GM04504 (cell line): Measurements from ENCODE around the gene CCSER1.

ENCODE experiments used
- DNase-seq: peaks from one replicate; pipeline ENCODE4 v3.0.0-alpha.2; 2012; ENCODE audit warnings: low read depth

Gene CCSER1

GRCh38 chr4:90128961-90129495 lies 1.8 kb downstream of the CCSER1 start:
- no peak for DNase-seq

- no peak for DNase-seq
Observed at GRCh38 chr4:90130076-90130475, 2.9 kb downstream of the CCSER1 start.

- no peak for DNase-seq
Observed at GRCh38 chr4:90137555-90137954, 10.4 kb downstream of the CCSER1 start.

GRCh38 chr4:90142081-90142480 lies 14.9 kb downstream of the CCSER1 start:
- DNase-seq: no peak

GRCh38 chr4:90145319-90145718 lies 18.1 kb downstream of the CCSER1 start:
- no peak for DNase-seq

GRCh38 chr4:90146306-90146705 lies 19.1 kb downstream of the CCSER1 start:
- DNase-seq: no peak

GRCh38 chr4:90148574-90149148 lies 21.5 kb downstream of the CCSER1 start:
- no peak for DNase-seq

- DNase-seq: no peak
Observed at GRCh38 chr4:90152024-90152423, 24.8 kb downstream of the CCSER1 start.

GRCh38 chr4:90159193-90159592 lies 32.0 kb downstream of the CCSER1 start:
- no peak for DNase-seq

- DNase-seq: no peak
Observed at GRCh38 chr4:90160044-90160443, 32.9 kb downstream of the CCSER1 start.

GRCh38 chr4:90162566-90162965 lies 35.4 kb downstream of the CCSER1 start:
- DNase-seq: no peak

GRCh38 chr4:90163872-90164271 lies 36.7 kb downstream of the CCSER1 start:
- no peak for DNase-seq

GRCh38 chr4:90165883-90166282 lies 38.7 kb downstream of the CCSER1 start:
- DNase-seq: no peak

GRCh38 chr4:90171491-90171890 lies 44.3 kb downstream of the CCSER1 start:
- no peak for DNase-seq

GRCh38 chr4:90174621-90175023 lies 47.4 kb downstream of the CCSER1 start:
- DNase-seq: no peak

GRCh38 chr4:90181644-90182043 lies 54.5 kb downstream of the CCSER1 start:
- no peak for DNase-seq

GRCh38 chr4:90183254-90183653 lies 56.1 kb downstream of the CCSER1 start:
- no peak for DNase-seq

GRCh38 chr4:90184560-90184959 lies 57.4 kb downstream of the CCSER1 start:
- no peak for DNase-seq

GRCh38 chr4:90185416-90185815 lies 58.2 kb downstream of the CCSER1 start:
- no peak for DNase-seq

- DNase-seq: no peak
Observed at GRCh38 chr4:90186229-90186628, 59.0 kb downstream of the CCSER1 start.

GRCh38 chr4:90187148-90187884 lies 60.1 kb downstream of the CCSER1 start:
- no peak for DNase-seq

GRCh38 chr4:90189178-90189577 lies 62.0 kb downstream of the CCSER1 start:
- no peak for DNase-seq

- no peak for DNase-seq
Observed at GRCh38 chr4:90189946-90190345, 62.8 kb downstream of the CCSER1 start.

GRCh38 chr4:90190525-90190924 lies 63.3 kb downstream of the CCSER1 start:
- no peak for DNase-seq
